GM21529 (cell line): ENCODE results near the gene CCDC110.

Experiments
- ATAC-seq: cut with Tn5 transposase; IDR thresholded peaks from one replicate; pipeline ENCODE4 v1.9.1; 2021; ENCODE audit not compliant: unreplicated experiment

The CCDC110 gene

GRCh38 chr4:185473247-185473646, 1.7 kb upstream of the CCDC110 start:
- no peak for ATAC-seq

GRCh38 chr4:185472103-185472542, 590 bp upstream of the CCDC110 start:
- ATAC-seq: no peak

- no peak for ATAC-seq
These were observed 885 bp downstream of the CCDC110 start for GRCh38 chr4:185470501-185471195.

GRCh38 chr4:185469580-185470154, 1.9 kb downstream of the CCDC110 start:
- ATAC-seq: no peak

GRCh38 chr4:185468999-185469398, 2.5 kb downstream of the CCDC110 start:
- no peak for ATAC-seq

GRCh38 chr4:185467991-185468390, 3.5 kb downstream of the CCDC110 start:
- ATAC-seq: no peak

- no peak for ATAC-seq
These were observed 4.4 kb downstream of the CCDC110 start for GRCh38 chr4:185467101-185467500.

GRCh38 chr4:185465707-185466106, 5.8 kb downstream of the CCDC110 start:
- ATAC-seq: no peak

GRCh38 chr4:185464887-185465286, 6.6 kb downstream of the CCDC110 start:
- ATAC-seq: no peak

GRCh38 chr4:185464183-185464582, 7.3 kb downstream of the CCDC110 start:
- no peak for ATAC-seq

- no peak for ATAC-seq
These were observed 8.0 kb downstream of the CCDC110 start for GRCh38 chr4:185463541-185463940.

- no peak for ATAC-seq
These were observed 10.0 kb downstream of the CCDC110 start for GRCh38 chr4:185461565-185461964.

- no peak for ATAC-seq
These were observed 14.4 kb downstream of the CCDC110 start for GRCh38 chr4:185457136-185457535.

- ATAC-seq: no peak
These were observed 15.4 kb downstream of the CCDC110 start for GRCh38 chr4:185456131-185456530.

GRCh38 chr4:185445209-185445608, 26.3 kb downstream of the CCDC110 start:
- ATAC-seq: no peak

- no peak for ATAC-seq
These were observed 30.1 kb downstream of the CCDC110 start for GRCh38 chr4:185441479-185441878.

- no peak for ATAC-seq
These were observed 33.7 kb downstream of the CCDC110 start for GRCh38 chr4:185437809-185438208.

GRCh38 chr4:185435466-185435865, 36.1 kb downstream of the CCDC110 start:
- ATAC-seq: no peak

GRCh38 chr4:185429660-185430059, 41.9 kb downstream of the CCDC110 start:
- ATAC-seq: no peak

GRCh38 chr4:185426960-185427688, 44.4 kb downstream of the CCDC110 start:
- ATAC-seq: no peak

- ATAC-seq: peak; percentile 93
These were observed 45.7 kb downstream of the CCDC110 start, which contains the start of gene UFSP2 for GRCh38 chr4:185425647-185426352. Gene UFSP2 (minus strand): TSS chr4:185425964. CDS start chr4:185425868, 96 bp downstream.
